MM.1S (cell line): Measurements from ENCODE around the gene ADD1.

Source experiments
- EZH2 ChIP-seq: fragments of 300-600 bp; sonication (generic); optimal IDR thresholded peaks from 2 replicates; pipeline ENCODE3; 2017; ENCODE audit warnings: low read depth, mild to moderate bottlenecking, antibody characterized with exemption, low read length, mixed read lengths
- EZH2phosphoT487 ChIP-seq: fragments of 300-600 bp; sonication (generic); IDR thresholded peaks from 2 replicates; pipeline ENCODE4 v1.6.1; 2018; ENCODE audit warnings: antibody characterized with exemption, low read length
- TF ChIP-seq, protein P1 (sequence below): fragments of 300-600 bp; sonication (generic); IDR thresholded peaks from 2 replicates; pipeline ENCODE4 v1.5.1; 2016; ENCODE audit warnings: antibody characterized with exemption, low read length, mixed read lengths

DNA sequence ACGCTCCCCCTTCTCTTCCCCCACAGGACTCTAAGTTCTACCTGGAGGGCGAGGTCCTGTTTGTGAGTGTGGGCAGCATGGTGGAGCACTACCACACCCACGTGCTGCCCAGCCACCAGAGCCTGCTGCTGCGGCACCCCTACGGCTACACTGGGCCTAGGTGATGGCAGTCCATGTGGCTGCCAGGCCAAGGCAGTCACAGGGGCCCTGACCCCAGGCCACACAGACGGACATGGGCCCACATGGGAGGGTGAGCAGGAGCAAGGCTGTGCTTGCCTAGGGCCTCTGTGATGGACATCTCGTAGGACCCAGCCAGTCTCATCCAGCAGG, 10.0 kb upstream of the ADD1 start:
- TF ChIP-seq EZH2: no peak
- TF ChIP-seq, protein P1, sequence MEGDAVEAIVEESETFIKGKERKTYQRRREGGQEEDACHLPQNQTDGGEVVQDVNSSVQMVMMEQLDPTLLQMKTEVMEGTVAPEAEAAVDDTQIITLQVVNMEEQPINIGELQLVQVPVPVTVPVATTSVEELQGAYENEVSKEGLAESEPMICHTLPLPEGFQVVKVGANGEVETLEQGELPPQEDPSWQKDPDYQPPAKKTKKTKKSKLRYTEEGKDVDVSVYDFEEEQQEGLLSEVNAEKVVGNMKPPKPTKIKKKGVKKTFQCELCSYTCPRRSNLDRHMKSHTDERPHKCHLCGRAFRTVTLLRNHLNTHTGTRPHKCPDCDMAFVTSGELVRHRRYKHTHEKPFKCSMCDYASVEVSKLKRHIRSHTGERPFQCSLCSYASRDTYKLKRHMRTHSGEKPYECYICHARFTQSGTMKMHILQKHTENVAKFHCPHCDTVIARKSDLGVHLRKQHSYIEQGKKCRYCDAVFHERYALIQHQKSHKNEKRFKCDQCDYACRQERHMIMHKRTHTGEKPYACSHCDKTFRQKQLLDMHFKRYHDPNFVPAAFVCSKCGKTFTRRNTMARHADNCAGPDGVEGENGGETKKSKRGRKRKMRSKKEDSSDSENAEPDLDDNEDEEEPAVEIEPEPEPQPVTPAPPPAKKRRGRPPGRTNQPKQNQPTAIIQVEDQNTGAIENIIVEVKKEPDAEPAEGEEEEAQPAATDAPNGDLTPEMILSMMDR: no peak
- TF ChIP-seq EZH2phosphoT487: no peak
